ENCODE data around the gene RAB15. TPM values are rescaled to one million over a fixed set of nuclear protein-coding genes. Genes with fewer than 3 reads are reported as not detected.
A peak's percentile ranks its signal among the peaks of the same experiment; 100 is the strongest.

RAB15 gene
- total RNA-seq, 2 experiments from 2014 or later: 3.4 TPM

DNA sequence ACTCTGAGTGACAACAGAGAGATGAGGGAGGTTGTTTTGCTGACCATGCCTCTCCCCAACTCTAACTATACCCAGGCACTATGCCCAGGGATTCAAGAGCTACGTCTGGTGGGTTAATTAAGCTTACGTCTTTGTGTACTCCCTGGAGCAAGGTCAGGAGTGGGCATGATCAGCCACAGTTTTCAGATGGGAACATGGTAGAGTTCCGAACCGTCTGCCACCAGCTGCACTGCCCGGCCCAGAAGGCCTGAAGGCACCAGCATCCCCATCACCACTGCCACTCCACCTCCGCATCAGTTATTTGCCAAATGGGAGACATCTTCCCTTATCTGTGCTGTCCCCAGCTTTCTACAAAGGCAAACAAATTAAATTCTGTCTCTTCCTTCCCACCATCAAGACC, 18.5 kb downstream of the RAB15 start:
- no peaks in the 10 kb centered on the region for H3K9me3 Mint-ChIP-seq
- H3K4me1 Mint-ChIP-seq: peaks cover 6% of the 10 kb centered on the region
- H3K36me3 Mint-ChIP-seq: peaks cover 3% of the 10 kb centered on the region
- H3K4me3 Mint-ChIP-seq: no peak overlapping the region
- no peak overlapping the region for H3K27ac Mint-ChIP-seq
- H3K27me3 Mint-ChIP-seq: no peaks in the 10 kb centered on the region
- DNase-seq: no peak

DNA sequence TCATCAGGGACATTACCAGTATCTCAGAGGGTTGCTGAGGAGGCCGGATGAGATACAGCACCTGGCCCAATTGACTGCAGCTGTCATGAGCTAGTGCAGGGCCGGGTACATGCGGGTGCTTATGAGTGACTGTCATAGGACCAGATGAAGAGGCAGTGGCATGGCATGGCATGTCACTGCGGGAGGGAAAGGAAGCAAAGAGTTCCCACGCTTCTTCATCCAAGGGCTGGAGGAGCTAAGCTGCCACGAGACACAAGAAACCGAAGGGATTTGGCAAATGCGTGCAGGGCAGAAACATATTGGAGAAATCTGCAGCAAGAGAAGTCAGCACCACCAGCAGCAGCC, 18.9 kb downstream of the RAB15 start:
- Mint-ChIP-seq H3K27me3 (no peaks in the 10 kb centered on the region), H3K36me3 (peaks cover 3% of the 10 kb centered on the region)

DNA sequence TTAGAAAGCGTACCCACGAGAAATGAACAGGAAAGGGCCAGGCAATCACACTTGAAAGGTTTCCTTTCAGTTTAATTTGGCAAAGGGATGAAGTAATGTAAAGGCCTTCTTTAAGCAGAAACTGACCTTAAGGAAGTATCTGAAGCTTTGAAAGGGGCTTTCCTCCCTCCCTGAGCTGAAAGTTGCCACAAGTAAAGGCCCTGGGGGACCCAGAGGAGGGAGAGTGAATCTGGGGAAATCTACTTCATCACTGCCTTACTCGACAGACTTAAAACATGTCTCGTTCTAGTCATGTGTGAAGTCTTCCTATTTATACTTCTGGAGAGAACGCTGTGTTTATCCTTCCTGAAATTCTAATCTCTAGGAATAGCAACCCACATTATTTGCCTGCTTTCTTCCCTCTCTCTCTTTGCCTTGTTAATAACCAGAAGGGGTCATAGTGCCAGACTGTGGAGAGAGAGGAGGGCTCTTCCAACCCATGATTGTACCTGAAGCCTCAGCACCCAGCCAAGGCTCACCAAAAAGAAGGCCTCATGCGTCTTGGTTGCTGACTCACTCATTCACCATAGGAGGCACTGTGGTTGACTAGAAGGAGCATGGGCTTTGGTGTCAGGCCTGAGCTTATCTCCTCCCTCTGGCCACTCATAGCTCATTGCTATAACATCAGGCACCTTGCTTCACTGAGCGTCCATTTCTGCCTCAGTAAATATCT, 19.4 kb downstream of the RAB15 start:
- DNase-seq: no peak
- no peak overlapping the region for H3K27ac Mint-ChIP-seq
- H3K9me3 Mint-ChIP-seq: no peaks in the 10 kb centered on the region
- H3K4me3 Mint-ChIP-seq: no peak overlapping the region
- H3K27me3 Mint-ChIP-seq: no peaks in the 10 kb centered on the region
- peaks cover 6% of the 10 kb centered on the region for H3K4me1 Mint-ChIP-seq
- H3K36me3 Mint-ChIP-seq: peaks cover 3% of the 10 kb centered on the region

More for the DNA sequence above, 18.9 kb downstream of the RAB15 start:
- Mint-ChIP-seq H3K27ac (no peak overlapping the region), H3K9me3 (no peaks in the 10 kb centered on the region), H3K4me3 (no peak overlapping the region), H3K4me1 (peaks cover 6% of the 10 kb centered on the region)
- DNase-seq: no peak

GRCh38 chr14:64951724-64952123, 20.4 kb downstream of the RAB15 start:
- Mint-ChIP-seq H3K27me3 (no peaks in the 10 kb centered on the region), H3K4me3 (no peak overlapping the region), H3K4me1 (peaks cover 6% of the 10 kb centered on the region), H3K27ac (no peak overlapping the region), H3K36me3 (peaks cover 3% of the 10 kb centered on the region), H3K9me3 (no peaks in the 10 kb centered on the region)
- no peak for DNase-seq

GRCh38 chr14:64951291-64951690, 20.8 kb downstream of the RAB15 start:
- Mint-ChIP-seq H3K27ac (no peak overlapping the region), H3K27me3 (no peaks in the 10 kb centered on the region), H3K36me3 (peaks cover 7% of the 10 kb centered on the region), H3K9me3 (no peaks in the 10 kb centered on the region), H3K4me1 (peaks cover 9% of the 10 kb centered on the region), H3K4me3 (no peak overlapping the region)
- DNase-seq: no peak

GRCh38 chr14:64950889-64951288, 21.2 kb downstream of the RAB15 start:
- Mint-ChIP-seq H3K4me3 (no peak overlapping the region), H3K4me1 (peaks cover 9% of the 10 kb centered on the region), H3K27ac (no peak overlapping the region), H3K9me3 (no peaks in the 10 kb centered on the region), H3K36me3 (peaks cover 7% of the 10 kb centered on the region), H3K27me3 (no peaks in the 10 kb centered on the region)
- DNase-seq: no peak

GRCh38 chr14:64948612-64949210, 23.4 kb downstream of the RAB15 start:
- H3K4me1 Mint-ChIP-seq: peaks cover 21% of the 10 kb centered on the region
- no peaks in the 10 kb centered on the region for H3K9me3 Mint-ChIP-seq
- H3K27me3 Mint-ChIP-seq: no peaks in the 10 kb centered on the region
- H3K36me3 Mint-ChIP-seq: peaks cover 13% of the 10 kb centered on the region
- DNase-seq: no peak
- H3K27ac Mint-ChIP-seq: no peak overlapping the region
- no peak overlapping the region for H3K4me3 Mint-ChIP-seq

GRCh38 chr14:64947710-64948611, 24.2 kb downstream of the RAB15 start:
- H3K27ac Mint-ChIP-seq: no peak overlapping the region

DNA sequence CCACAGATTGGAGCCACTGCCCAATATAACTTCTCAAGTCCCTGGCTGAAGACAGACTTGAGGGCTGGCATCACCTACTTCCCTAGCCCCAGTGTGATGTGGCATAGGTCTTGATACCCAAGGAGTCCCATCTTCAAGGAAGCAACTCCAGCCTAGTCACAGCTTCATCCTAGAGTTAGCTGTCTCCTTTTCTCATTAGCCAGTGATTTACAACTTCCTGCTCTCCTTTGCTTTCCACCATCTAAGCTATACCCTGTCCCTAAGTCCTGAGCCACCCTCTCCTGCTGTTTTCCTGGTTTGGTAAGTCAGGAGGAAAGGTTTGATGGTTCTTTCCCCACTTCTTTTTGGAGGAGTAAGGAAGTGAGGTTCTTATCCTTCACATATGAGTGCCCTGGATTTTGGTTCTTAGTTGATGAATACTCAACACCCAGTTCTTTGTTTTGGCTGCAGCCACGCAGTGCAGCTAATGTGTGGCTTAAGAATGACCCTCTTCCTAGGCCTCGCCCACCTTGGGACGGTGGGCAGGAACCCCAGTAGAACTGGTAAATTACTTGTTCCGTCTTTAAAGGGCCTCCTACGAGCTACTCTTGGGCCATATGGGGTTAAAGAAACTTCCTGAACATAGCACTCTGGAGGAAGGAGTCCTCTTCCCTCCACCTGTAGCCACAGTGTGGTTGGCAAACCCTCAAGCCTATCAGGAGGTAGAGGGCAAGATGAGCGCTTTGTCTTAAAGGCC, 25.7 kb downstream of the RAB15 start:
- DNase-seq: no peak
- H3K4me1 Mint-ChIP-seq: peaks cover 25% of the 10 kb centered on the region
- H3K27me3 Mint-ChIP-seq: no peaks in the 10 kb centered on the region
- peaks cover 13% of the 10 kb centered on the region for H3K36me3 Mint-ChIP-seq
- no peak overlapping the region for H3K27ac Mint-ChIP-seq
- H3K9me3 Mint-ChIP-seq: no peaks in the 10 kb centered on the region
- H3K4me3 Mint-ChIP-seq: no peak overlapping the region

More at GRCh38 chr14:64947710-64948611, 24.2 kb downstream of the RAB15 start:
- Mint-ChIP-seq H3K27me3 (no peaks in the 10 kb centered on the region), H3K4me3 (no peak overlapping the region), H3K4me1 (peaks cover 29% of the 10 kb centered on the region), H3K9me3 (no peaks in the 10 kb centered on the region), H3K36me3 (peaks cover 13% of the 10 kb centered on the region)
- DNase-seq: no peak

GRCh38 chr14:64945431-64946178, 26.5 kb downstream of the RAB15 start:
- Mint-ChIP-seq H3K4me1 (peaks cover 25% of the 10 kb centered on the region), H3K27me3 (no peaks in the 10 kb centered on the region), H3K27ac (no peak overlapping the region), H3K9me3 (no peaks in the 10 kb centered on the region), H3K36me3 (peaks cover 15% of the 10 kb centered on the region), H3K4me3 (no peak overlapping the region)
- no peak for DNase-seq

- Mint-ChIP-seq H3K9me3 (no peaks in the 10 kb centered on the region), H3K36me3 (peaks cover 20% of the 10 kb centered on the region), H3K4me1 (peaks cover 30% of the 10 kb centered on the region), H3K27ac (no peak overlapping the region), H3K27me3 (no peaks in the 10 kb centered on the region), H3K4me3 (no peak overlapping the region)
- DNase-seq: no peak
Observed at GRCh38 chr14:64944861-64945260, 27.3 kb downstream of the RAB15 start.

- peaks cover 36% of the 10 kb centered on the region for H3K4me1 Mint-ChIP-seq
- no peak for DNase-seq
- peaks cover 17% of the 10 kb centered on the region for H3K36me3 Mint-ChIP-seq
- peak overlapping the region; percentile 50 for H3K27ac Mint-ChIP-seq
- H3K27me3 Mint-ChIP-seq: no peaks in the 10 kb centered on the region
- no peak overlapping the region for H3K4me3 Mint-ChIP-seq
- no peaks in the 10 kb centered on the region for H3K9me3 Mint-ChIP-seq
Observed at GRCh38 chr14:64944041-64944440, 28.1 kb downstream of the RAB15 start.

DNA sequence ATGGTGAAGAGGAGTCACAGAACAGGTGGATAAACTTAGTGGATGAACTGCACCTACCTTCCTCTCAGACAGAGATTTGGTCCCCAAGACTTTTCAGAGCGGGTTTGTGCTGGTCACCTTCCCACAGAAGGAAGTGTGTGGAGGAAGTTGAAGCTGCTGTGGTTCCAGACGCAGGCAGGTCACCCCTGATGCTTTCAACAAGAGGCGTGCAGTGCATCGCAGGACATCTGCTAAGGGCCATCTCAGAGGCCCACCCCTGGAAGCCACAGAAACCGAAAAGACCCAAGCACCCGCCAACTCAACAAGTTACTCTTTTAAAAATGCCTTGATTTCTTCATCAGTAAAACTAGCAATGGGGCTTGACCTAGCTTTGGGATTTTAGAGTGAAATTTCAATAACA, 28.6 kb downstream of the RAB15 start:
- H3K27ac Mint-ChIP-seq: peak overlapping the region; percentile 50
- H3K9me3 Mint-ChIP-seq: no peaks in the 10 kb centered on the region
- H3K36me3 Mint-ChIP-seq: peaks cover 17% of the 10 kb centered on the region
- no peaks in the 10 kb centered on the region for H3K27me3 Mint-ChIP-seq
- no peak overlapping the region for H3K4me3 Mint-ChIP-seq
- H3K4me1 Mint-ChIP-seq: peaks cover 39% of the 10 kb centered on the region
- DNase-seq: no peak

DNA sequence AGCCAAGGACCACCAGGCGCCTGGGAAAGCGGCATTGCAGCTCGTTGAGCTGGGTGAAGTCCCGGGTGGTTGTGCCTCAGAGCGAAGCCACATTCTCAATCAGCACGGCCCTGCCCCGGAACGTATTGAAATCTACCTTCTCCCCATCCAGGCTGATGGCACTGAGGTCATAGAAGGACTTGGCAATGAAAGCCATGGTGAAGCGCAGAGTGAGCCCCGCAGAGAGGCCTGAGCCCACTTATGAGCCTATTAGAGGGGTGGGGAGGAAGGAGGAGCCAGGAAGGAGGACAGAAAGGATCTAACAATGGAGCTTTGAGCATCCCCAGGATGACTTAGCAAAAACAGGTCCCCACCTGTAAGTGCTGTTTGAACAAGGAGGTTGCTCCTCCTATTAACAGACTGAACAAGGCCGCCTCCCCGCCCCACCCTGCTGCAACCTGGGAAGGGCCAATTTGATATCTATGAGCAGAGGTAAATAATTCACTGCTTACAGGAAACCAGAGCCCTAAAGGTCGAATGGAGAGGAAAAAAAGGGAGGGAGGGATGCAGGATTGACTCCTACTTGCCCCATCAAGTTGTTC, 29.5 kb downstream of the RAB15 start, which contains the start of gene GPX2:
TSS of gene GPX2 (minus strand) at position 215 of the 581 bp plus-strand sequence. CDS start at position 196, 19 bp downstream.
- no peaks in the 10 kb centered on the region for H3K27me3 Mint-ChIP-seq
- H3K27ac Mint-ChIP-seq: peak within 1 kb of the TSS; percentile 50

More for the DNA sequence above, 29.5 kb downstream of the RAB15 start, which contains the start of gene GPX2:
- Mint-ChIP-seq H3K36me3 (peaks cover 20% of the 10 kb centered on the region), H3K4me1 (peaks cover 44% of the 10 kb centered on the region), H3K9me3 (no peaks in the 10 kb centered on the region), H3K4me3 (no peak within 1 kb of the TSS)
- no peak for DNase-seq

Data from activated naive CD8-positive, alpha-beta T cell treated with anti-CD3 and anti-CD28 coated beads for 36 hours (primary cell).